Prostate gland (tissue), 2 donors: Measurements from ENCODE around the gene KCNK7. TPM values are rescaled to one million over a fixed set of nuclear protein-coding genes. Genes with fewer than 3 reads are reported as not detected.

ENCODE experiments used
- DNase-seq: peaks from one replicate; pipeline ENCODE4 v3.0.0-alpha.2; 2019; ENCODE audit warnings: low spot score
- H3K27ac ChIP-seq, 2 donors: fragments of 200-600 bp; sonication (generic); 2 replicates each; pipeline ENCODE4 v1.5.1; 2017 to 2019
- H3K27me3 ChIP-seq: fragments of 200-600 bp; sonication (generic); replicated peaks from 2 replicates; pipeline ENCODE4 v1.5.1; 2019; ENCODE audit not compliant: insufficient read depth
- H3K36me3 ChIP-seq, 2 donors: fragments of 200-600 bp; sonication (generic); 1 replicate in 1 of 2; 2 replicates in 1 of 2; pipeline versions ENCODE4 v1.5.1 to v1.8.1; 2017 to 2019
- H3K4me1 ChIP-seq: fragments of 200-600 bp; sonication (generic); replicated peaks from 2 replicates; pipeline ENCODE4 v1.5.1; 2019
- H3K4me3 ChIP-seq, 2 donors: fragments of 200-600 bp; sonication (generic); 2 replicates each; pipeline ENCODE4 v1.5.1; 2017 to 2019
- H3K9me3 ChIP-seq: fragments of 200-600 bp; sonication (generic); 2 replicates; pipeline ENCODE4 v1.5.1; 2017
- CTCF ChIP-seq, 4 experiments: fragments of 200-600 bp in 2 of 4; fragments of 450-650 bp in 2 of 4; sonication (generic) in 2 of 4; IDR thresholded peaks; 1 replicate in 3 of 4; 2 replicates in 1 of 4; pipeline ENCODE4 v1.5.1; 2016 to 2019; ENCODE audit warnings: antibody characterized with exemption in 4 of 4, mild to moderate bottlenecking in 2 of 4, moderate library complexity in 2 of 4
- POLR2A ChIP-seq: fragments of 450-650 bp; IDR thresholded peaks from one replicate; pipeline ENCODE4 v1.6.1; 2016; ENCODE audit warnings: antibody characterized with exemption, mild to moderate bottlenecking
- POLR2AphosphoS5 ChIP-seq: sonication (generic); formaldehyde crosslinking; IDR thresholded peaks from one replicate; pipeline ENCODE4 v1.6.1; 2017; ENCODE audit warnings: antibody characterized with exemption
- WGBS: methylation state at CpG from one replicate; pipeline ENCODE4 v1.1.5; 2018; 5-methylcytosine and 5-hydroxymethylcytosine counted together
- intact Hi-C: fragments of 100-400 bp; cut with DNase I; formaldehyde crosslinking; loops from one replicate; pipeline ENCODE4 v1.14.2; 2022
- total RNA-seq, 2 donors: library from RNA; depleted of rRNA; stranded (reverse); fragments of >200 nt; gene quantifications; one replicate each; pipeline ENCODE4 v1.1.0, GENCODE V29; 2016

The KCNK7 gene
- total RNA-seq, 2 donors from 2014 or later: 0.74 TPM; not detected in 1

DNA sequence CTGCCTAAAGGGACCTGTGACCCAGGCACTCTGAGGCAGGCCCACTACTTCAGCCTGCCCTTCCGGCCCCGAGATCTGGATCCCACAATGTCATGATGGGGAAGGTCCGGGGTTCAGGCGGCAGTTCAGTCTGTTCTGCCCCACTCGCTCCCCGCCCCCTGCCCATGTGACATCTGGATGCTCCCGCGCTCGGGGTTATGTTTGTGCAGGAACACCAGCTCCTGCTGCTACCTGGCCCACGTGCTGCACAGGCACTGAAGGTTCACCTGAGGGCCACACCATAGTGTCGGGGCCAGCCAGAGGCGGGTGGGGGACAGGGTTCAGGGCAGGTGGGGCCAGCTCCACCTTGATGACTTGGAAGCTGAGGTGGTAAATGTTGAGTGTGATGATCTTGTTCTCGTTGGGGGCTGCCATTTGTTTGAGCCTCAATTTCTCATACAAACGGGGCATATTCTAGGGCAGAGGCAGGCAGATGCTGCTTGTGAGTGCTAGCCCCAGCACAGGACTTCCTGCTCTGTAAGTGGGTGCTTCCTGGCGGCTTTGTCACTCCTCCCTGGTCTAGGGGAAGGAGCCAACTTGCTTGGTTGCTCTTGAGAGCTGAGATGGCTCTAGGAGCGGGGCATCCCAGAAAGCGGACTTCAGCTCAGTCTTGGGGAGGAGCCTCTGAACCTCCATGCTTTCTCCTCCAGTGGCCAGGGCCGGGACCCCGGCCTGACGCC lies 37.9 kb upstream of the KCNK7 start:
- Histone ChIP-seq H3K36me3 (peaks cover 8 to 37% of the 10 kb centered on the region in 2 donors), H3K4me1 (no peaks in the 10 kb centered on the region), H3K4me3 (no peak overlapping the region), H3K27me3 (no peaks in the 10 kb centered on the region), H3K27ac (no peak overlapping the region), H3K9me3 (no peaks in the 10 kb centered on the region)
- TF ChIP-seq POLR2AphosphoS5 (no peak), CTCF (IDR thresholded peaks at IDR 0.05) (no peak), POLR2A (no peak)
- 88% methylated on average over 20 of the region's 20 CpGs for WGBS
- intact Hi-C loops: no loop called here
- DNase-seq: no peak

GRCh38 chr11:65630215-65630614 lies 34.6 kb upstream of the KCNK7 start:
- DNase-seq: no peak

GRCh38 chr11:65629579-65629978 lies 34.0 kb upstream of the KCNK7 start:
- Histone ChIP-seq H3K27me3 (no peaks in the 10 kb centered on the region), H3K9me3 (no peaks in the 10 kb centered on the region), H3K4me1 (no peaks in the 10 kb centered on the region), H3K27ac (no peak overlapping the region), H3K36me3 (peaks cover 4 to 41% of the 10 kb centered on the region in 2 donors), H3K4me3 (no peak overlapping the region)
- DNase-seq: no peak
- intact Hi-C loops: loop anchor here (10.0 kb wide), 1 partner anchor 145 kb away; no protein-coding TSS in a partner anchor
- TF ChIP-seq POLR2A (no peak), CTCF (IDR thresholded peaks at IDR 0.05) (no peak), POLR2AphosphoS5 (no peak)
- 95% methylated on average over 14 of the region's 14 CpGs for WGBS

More at GRCh38 chr11:65630215-65630614, 34.6 kb upstream of the KCNK7 start:
- 87% methylated on average over 11 of the region's 11 CpGs for WGBS
- Histone ChIP-seq H3K4me3 (no peak overlapping the region), H3K4me1 (no peaks in the 10 kb centered on the region), H3K27me3 (no peaks in the 10 kb centered on the region), H3K9me3 (no peaks in the 10 kb centered on the region), H3K27ac (no peak overlapping the region), H3K36me3 (peaks cover 4 to 47% of the 10 kb centered on the region in 2 donors)
- TF ChIP-seq POLR2A: no peak
- no peak for TF ChIP-seq CTCF (IDR thresholded peaks at IDR 0.05)
- no peak for TF ChIP-seq POLR2AphosphoS5
- intact Hi-C loops: no loop called here

- no peak for DNase-seq
- H3K27ac ChIP-seq: no peak overlapping the region
- H3K36me3 ChIP-seq: peaks cover 4 to 33% of the 10 kb centered on the region in 2 donors
- 90% methylated on average over 13 of the region's 13 CpGs for WGBS
- TF ChIP-seq POLR2A (no peak), POLR2AphosphoS5 (no peak), CTCF (IDR thresholded peaks at IDR 0.05) (no peak)
- H3K4me1 ChIP-seq: no peaks in the 10 kb centered on the region
- no peak overlapping the region for H3K4me3 ChIP-seq
- intact Hi-C loops: loop anchor here (10.0 kb wide), 1 partner anchor 148 kb away; no protein-coding TSS in a partner anchor
- no peaks in the 10 kb centered on the region for H3K27me3 ChIP-seq
- H3K9me3 ChIP-seq: no peaks in the 10 kb centered on the region
Measured at GRCh38 chr11:65627202-65627601, 31.6 kb upstream of the KCNK7 start.
